ENCODE results near the gene NUP42. TPM values are rescaled to one million over a fixed set of nuclear protein-coding genes. Genes with fewer than 3 reads are reported as not detected.

NUP42 gene
- total and polyA plus RNA-seq, 2 donors (not counting 3 experiments of a cell fraction or from before 2014, with no cell fraction given) = 31.5 to 38.6 TPM

DNA sequence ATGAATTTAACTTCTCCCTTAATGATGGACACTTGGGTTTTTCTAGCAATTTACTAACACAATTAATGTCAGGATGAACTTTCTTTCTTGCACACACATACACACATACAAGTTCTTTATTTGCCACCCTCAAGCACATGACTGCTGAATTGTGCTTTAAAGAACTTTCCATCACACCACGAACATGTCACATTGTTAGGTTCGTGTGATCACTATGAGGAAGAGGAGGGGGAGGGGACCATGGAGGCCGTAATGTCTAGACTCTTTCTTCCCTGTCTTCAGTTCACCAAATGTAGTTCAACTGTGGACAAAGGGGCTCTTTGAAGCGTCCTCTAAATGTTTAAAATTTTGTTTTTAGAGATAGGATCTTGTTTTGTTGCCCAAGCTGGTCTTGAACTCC is 31.0 kb downstream of the NUP42 start:
- H4K20me1 ChIP-seq (replicated peaks; ENCODE audit: control insufficient read depth, extremely low read depth, insufficient read depth, low read length) = no peaks in the 10 kb centered on the region
- no peak overlapping the region for H3K4me2 ChIP-seq (ENCODE audit: insufficient read depth, low read length)
- H3K27ac ChIP-seq (ENCODE audit: insufficient read depth, low read depth, low read length) = no peak overlapping the region
- intact Hi-C loops (cut with micrococcal nuclease) = no loop called here
- H3K36me3 ChIP-seq (ENCODE audit: control insufficient read depth in 2 of 2, extremely low read depth in 1 of 2, insufficient read depth in 2 of 2, low read length in 2 of 2) = no peaks in the 10 kb centered on the region
- H3K79me2 ChIP-seq (ENCODE audit: control insufficient read depth, insufficient read depth, low read length) = no peaks in the 10 kb centered on the region
- no peaks in the 10 kb centered on the region for H3K9me3 ChIP-seq (replicated peaks; ENCODE audit: control insufficient read depth, insufficient read depth, low read length)
- ChIA-PET POLR2A (no interaction called here), CTCF (no interaction called here)
- H3K4me1 ChIP-seq (ENCODE audit: control insufficient read depth, extremely low read depth, insufficient read depth, low read length) = no peaks in the 10 kb centered on the region
- FAIRE-seq = no peak
- H3K9me1 ChIP-seq (replicated peaks; ENCODE audit: control insufficient read depth, extremely low read depth, insufficient read depth, low read length) = no peaks in the 10 kb centered on the region
- no peak overlapping the region for H3K9ac ChIP-seq (replicated peaks; ENCODE audit: extremely low read depth, insufficient read depth, low read length)
- TF ChIP-seq EZH2 (IDR thresholded peaks at IDR 0.05; ENCODE audit: borderline replicate concordance, low read depth, low read length, severe bottlenecking) (no peak), MYC (IDR thresholded peaks at IDR 0.05; ENCODE audit: low read depth, low read length) (no peak), POLR2A (IDR thresholded peaks at IDR 0.05; ENCODE audit: low read depth, low read length) (no peak), POLR2AphosphoS5 (IDR thresholded peaks at IDR 0.05; ENCODE audit: insufficient read depth, low read depth, low read length) (no peak), MAX (IDR thresholded peaks at IDR 0.05; ENCODE audit: insufficient read depth, insufficient read length) (no peak), GATA2 (IDR thresholded peaks at IDR 0.05; ENCODE audit: insufficient read depth, insufficient read length, low read depth, low read length) (no peak), FOS (IDR thresholded peaks at IDR 0.05; ENCODE audit: borderline replicate concordance, insufficient read depth, low read length) (no peak)
- peaks cover 4 to 5% of the 10 kb centered on the region in 2 experiments for H3K27me3 ChIP-seq (ENCODE audit: control insufficient read depth in 2 of 2, insufficient read depth in 2 of 2, low read length in 2 of 2)
- DNase-seq (ENCODE audit: low read depth, low spot score) = no peak
- no peak overlapping the region for H3K4me3 ChIP-seq (replicated peaks in 1 of 3; ENCODE audit: insufficient read depth in 1 of 3, low read depth in 1 of 3, low read length in 3 of 3)
- dilution Hi-C loops (cut with MboI; ENCODE audit: extremely low pct_ligation_motif_present, low sequenced_read_pairs) = no loop called here
- BruUV-seq (replicated peaks) = no TSS peak
- no peak overlapping the region for H2AFZ ChIP-seq (ENCODE audit: low read depth, low read length)

GRCh38 chr7:23213755-23214154 is 31.9 kb downstream of the NUP42 start:
- FAIRE-seq (no peak), DNase-seq (ENCODE audit: low read depth, low spot score) (no peak)
- Histone ChIP-seq H3K36me3 (ENCODE audit: control insufficient read depth in 2 of 2, extremely low read depth in 1 of 2, insufficient read depth in 2 of 2, low read length in 2 of 2) (no peaks in the 10 kb centered on the region), H3K9ac (replicated peaks; ENCODE audit: extremely low read depth, insufficient read depth, low read length) (no peak overlapping the region), H3K79me2 (ENCODE audit: control insufficient read depth, insufficient read depth, low read length) (no peaks in the 10 kb centered on the region), H4K20me1 (replicated peaks; ENCODE audit: control insufficient read depth, extremely low read depth, insufficient read depth, low read length) (no peaks in the 10 kb centered on the region), H3K9me3 (replicated peaks; ENCODE audit: control insufficient read depth, insufficient read depth, low read length) (no peaks in the 10 kb centered on the region), H3K4me1 (ENCODE audit: control insufficient read depth, extremely low read depth, insufficient read depth, low read length) (no peaks in the 10 kb centered on the region), H3K4me3 (replicated peaks in 1 of 3; ENCODE audit: insufficient read depth in 1 of 3, low read depth in 1 of 3, low read length in 3 of 3) (no peak overlapping the region), H3K9me1 (replicated peaks; ENCODE audit: control insufficient read depth, extremely low read depth, insufficient read depth, low read length) (no peaks in the 10 kb centered on the region), H3K4me2 (ENCODE audit: insufficient read depth, low read length) (no peak overlapping the region), H3K27ac (ENCODE audit: insufficient read depth, low read depth, low read length) (no peak overlapping the region), H3K27me3 (ENCODE audit: control insufficient read depth in 2 of 2, insufficient read depth in 2 of 2, low read length in 2 of 2) (peaks cover 5 to 7% of the 10 kb centered on the region in 2 experiments), H2AFZ (ENCODE audit: low read depth, low read length) (no peak overlapping the region)
- CTCF ChIA-PET = interaction anchor here (1.2 to 1.6 kb wide), 2 partner anchors 9 to 10 kb away, joined by 6 read pairs; no protein-coding TSS in a partner anchor
- intact Hi-C loops (cut with micrococcal nuclease) = no loop called here
- no TSS peak for BruUV-seq (replicated peaks)
- dilution Hi-C loops (cut with MboI; ENCODE audit: extremely low pct_ligation_motif_present, low sequenced_read_pairs) = no loop called here
- POLR2A ChIA-PET = no interaction called here
- TF ChIP-seq CTCF (IDR thresholded peaks at IDR 0.05; ENCODE audit: extremely low read depth in 1 of 2, insufficient read depth in 1 of 2, low read depth in 1 of 2, low read length in 2 of 2) = no peak
- TF ChIP-seq MAX (IDR thresholded peaks at IDR 0.05; ENCODE audit: insufficient read depth, insufficient read length) = no peak
- TF ChIP-seq EZH2 (IDR thresholded peaks at IDR 0.05; ENCODE audit: borderline replicate concordance, low read depth, low read length, severe bottlenecking) = no peak
- TF ChIP-seq POLR2A (IDR thresholded peaks at IDR 0.05; ENCODE audit: low read depth, low read length) = no peak
- TF ChIP-seq POLR2AphosphoS5 (IDR thresholded peaks at IDR 0.05; ENCODE audit: insufficient read depth, low read depth, low read length) = no peak
- no peak for TF ChIP-seq FOS (IDR thresholded peaks at IDR 0.05; ENCODE audit: borderline replicate concordance, insufficient read depth, low read length)
- no peak for TF ChIP-seq MYC (IDR thresholded peaks at IDR 0.05; ENCODE audit: low read depth, low read length)
- TF ChIP-seq GATA2 (IDR thresholded peaks at IDR 0.05; ENCODE audit: insufficient read depth, insufficient read length, low read depth, low read length) = no peak
- no peak for TF ChIP-seq JUN (IDR thresholded peaks at IDR 0.05; ENCODE audit: borderline replicate concordance, insufficient read depth, insufficient read length, low read depth)

Measured in endothelial cell of umbilical vein (primary cell).